ENCODE data around the gene CCDC69.
"Not testable (repeated sequence)": the region's sequence is repeated elsewhere in the genome, so short reads cannot be mapped to it uniquely, and the experiment has no call there.

The CCDC69 gene

GRCh38 chr5:151221574-151221973, 2.3 kb downstream of the CCDC69 start:
- DNase-seq, result no peak

DNA sequence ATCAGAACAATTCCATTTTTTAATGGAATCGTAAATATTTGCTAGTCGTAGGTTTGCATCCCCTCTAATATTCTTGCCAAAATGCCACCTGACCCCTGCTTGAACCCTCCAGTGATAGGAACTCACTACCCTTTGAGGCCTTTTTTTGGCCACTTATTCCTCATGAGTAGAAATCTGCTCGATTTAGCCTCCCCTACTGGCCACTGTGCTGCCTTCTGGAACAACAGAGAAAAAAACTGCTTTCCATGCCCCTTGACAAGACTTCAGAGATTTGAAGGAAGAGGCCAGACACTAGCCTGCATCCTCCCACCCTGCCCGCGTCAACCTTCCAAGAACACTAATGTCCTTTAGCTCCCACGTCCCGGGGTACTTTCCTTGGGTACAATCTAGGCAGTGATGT, 4.1 kb downstream of the CCDC69 start:
- DNase-seq, result no peak

GRCh38 chr5:151219138-151219537, 4.8 kb downstream of the CCDC69 start:
- DNase-seq, result no peak

GRCh38 chr5:151218177-151218576, 5.7 kb downstream of the CCDC69 start:
- no peak for DNase-seq

GRCh38 chr5:151216781-151217180, 7.1 kb downstream of the CCDC69 start:
- DNase-seq, result no peak

DNA sequence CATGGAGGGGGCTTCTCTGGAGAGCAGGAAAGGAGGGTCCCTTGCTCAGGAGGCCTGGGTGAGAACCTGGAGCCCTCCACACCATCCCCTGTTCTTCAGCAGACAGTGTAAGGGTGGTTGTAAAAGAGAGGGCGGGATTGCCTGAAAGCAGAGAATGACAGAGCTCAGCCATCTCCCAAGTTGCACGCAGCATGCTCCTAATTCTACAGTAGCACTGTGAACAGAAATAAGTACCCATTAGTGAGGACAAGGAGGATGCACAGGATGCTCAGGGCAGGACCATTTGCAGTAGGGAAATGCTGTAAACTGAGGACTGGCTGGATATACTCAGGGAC, 8.4 kb downstream of the CCDC69 start:
- DNase-seq, result no peak

GRCh38 chr5:151214614-151215545, 9.0 kb downstream of the CCDC69 start:
- DNase-seq, result no peak

GRCh38 chr5:151213803-151214613, 9.9 kb downstream of the CCDC69 start:
- DNase-seq, result no peak

GRCh38 chr5:151212406-151212798, 11.5 kb downstream of the CCDC69 start:
- DNase-seq, result no peak

GRCh38 chr5:151208481-151208914, 15.4 kb downstream of the CCDC69 start:
- DNase-seq, result no peak

DNA sequence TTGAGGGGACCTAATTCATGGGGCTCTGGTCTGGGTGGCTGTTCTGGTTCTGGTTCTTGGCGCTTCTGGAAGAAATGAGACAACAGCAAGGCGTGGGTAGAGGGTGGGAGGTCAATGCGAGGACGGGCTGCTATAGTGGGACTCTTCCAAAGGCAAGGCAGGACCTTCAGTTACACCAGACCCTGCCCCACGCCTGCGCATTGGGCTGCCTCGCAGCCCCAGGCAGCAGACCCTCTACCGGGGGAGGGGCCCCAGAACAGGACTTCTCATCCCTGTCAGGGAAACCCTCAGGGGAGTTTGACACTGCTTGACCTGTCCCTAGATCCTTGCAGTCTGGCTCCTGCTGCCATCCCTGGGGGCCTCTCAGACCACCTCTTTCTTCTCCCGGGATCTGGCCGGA, 18.5 kb downstream of the CCDC69 start:
- no peak for DNase-seq

GRCh38 chr5:151204051-151204450, 19.8 kb downstream of the CCDC69 start:
- DNase-seq, result no peak

- DNase-seq, result no peak
Measured at GRCh38 chr5:151202381-151203139, 21.3 kb downstream of the CCDC69 start.

GRCh38 chr5:151200913-151201595, 22.8 kb downstream of the CCDC69 start:
- DNase-seq, result no peak

DNA sequence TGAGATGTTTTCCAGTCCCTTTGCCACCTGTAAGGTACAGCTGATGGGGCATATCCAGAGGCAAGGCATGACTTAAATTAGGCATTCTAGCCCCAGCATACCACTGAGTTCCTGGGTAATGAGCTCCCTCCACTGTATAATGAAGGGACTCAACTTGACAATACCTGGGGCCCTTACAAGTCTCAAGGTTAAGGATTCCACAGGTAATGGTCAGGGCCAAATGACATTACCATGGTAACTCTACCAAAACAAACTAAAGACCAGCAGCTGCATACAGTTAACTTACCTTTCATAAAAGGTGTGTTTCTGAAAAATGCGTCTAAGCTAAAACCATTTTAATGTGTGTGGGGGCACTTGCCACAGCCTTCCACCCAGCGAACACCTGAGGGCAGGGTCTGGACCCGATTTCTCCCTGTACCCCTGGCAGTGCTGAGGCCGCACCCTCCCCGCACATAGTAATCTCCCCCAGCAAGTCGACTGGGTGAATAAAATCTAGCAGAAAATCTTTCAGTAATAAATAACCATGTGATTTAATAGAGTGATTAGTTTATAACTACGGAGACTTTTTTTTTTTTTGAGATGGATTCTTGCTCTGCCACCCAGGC, 24.2 kb downstream of the CCDC69 start:
- DNase-seq, result no peak

DNA sequence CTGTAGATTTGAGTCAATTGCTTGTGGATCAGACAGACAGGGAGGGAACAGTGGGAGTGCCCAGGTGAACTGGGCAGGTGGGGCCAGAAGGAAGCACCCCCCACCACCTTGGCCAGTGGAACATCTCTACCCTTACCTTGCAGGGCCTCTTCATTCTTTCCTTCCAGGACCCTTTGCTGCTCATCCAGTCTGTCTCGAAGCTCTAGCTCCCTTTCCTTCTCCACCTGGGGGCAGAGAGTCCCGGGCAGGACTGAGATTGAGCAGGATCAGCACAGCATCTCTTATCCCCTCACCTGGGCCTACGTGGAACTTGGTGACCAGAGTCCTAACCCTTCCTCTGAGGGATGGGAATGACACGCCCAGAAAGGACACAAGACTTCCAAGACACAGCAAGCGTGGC, 25.0 kb downstream of the CCDC69 start:
- no peak for DNase-seq

GRCh38 chr5:151197291-151197600, 26.6 kb downstream of the CCDC69 start:
- DNase-seq, result not testable (repeated sequence)

DNA sequence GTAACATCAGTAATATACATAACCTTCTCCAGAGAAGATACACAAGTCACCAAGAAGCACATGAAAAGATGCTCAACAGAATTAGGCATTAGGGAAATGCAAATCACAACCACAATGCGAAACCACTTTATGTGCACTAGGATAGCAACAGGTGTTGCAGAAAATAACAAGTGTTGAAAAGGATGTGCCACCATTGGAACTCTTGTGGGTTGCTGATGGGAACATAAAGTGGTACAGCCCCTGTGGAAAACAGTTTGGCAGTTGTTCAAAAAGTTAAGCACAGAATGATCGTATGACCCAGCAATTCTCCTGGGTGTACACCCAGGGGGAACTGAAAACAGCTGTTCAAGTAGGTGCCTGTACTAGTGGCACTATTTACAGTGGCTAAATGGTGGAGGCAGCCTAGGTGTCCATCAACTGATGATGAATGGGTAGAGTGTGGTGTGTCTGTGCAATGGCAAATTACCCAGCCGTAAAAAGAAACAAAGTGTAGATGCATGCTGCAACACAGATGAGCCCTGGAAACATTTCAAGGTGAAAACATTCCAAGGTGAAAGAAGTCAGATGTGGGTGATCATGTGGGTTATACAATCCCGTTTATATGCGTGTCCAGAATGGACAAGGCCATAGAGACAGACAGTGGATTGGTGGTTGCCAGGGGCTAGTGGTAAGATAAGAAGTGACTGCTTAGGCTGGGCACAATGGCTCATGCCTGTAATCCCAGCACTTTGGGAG, 27.2 kb downstream of the CCDC69 start:
- no peak for DNase-seq

- no peak for DNase-seq
Measured at GRCh38 chr5:151195622-151196021, 28.3 kb downstream of the CCDC69 start.

DNA sequence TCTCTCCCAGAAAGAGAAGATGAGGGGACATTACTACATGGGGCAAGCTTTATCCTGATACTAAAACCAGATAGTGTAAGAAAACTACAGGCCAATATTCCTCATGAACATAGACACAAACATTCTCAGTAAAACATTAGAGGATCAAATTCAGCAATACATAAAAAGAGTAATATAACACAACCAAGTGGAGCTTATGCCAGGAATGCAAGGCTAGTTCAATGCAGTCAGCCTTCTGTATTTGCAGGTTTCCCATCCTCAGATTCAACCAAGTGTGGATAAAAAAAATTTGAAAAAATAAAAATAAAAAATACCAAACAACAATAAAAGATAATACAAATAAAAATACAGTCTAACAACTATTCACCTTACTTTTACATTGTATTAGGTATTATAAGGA, 31.3 kb downstream of the CCDC69 start:
- DNase-seq, result no peak

DNA sequence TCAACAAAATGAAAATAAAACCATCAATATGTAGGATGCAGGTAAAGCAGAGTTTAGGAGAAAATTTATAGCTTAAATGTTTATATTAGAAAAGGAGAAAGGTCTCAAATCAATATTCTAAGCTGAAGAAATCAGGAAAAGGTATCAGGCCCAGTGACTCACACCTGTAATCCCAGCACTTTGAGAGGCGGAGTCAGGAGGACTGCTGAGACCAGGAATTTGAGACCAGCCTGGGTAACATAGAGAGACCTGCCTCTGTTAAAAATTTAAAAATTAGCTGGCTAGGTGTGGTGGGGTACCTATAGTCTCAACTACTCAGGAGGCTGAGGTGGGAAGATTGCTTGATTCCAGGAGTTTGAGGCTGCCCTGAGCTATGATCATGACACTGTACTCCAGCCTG, 32.2 kb downstream of the CCDC69 start:
- no peak for DNase-seq

DNA sequence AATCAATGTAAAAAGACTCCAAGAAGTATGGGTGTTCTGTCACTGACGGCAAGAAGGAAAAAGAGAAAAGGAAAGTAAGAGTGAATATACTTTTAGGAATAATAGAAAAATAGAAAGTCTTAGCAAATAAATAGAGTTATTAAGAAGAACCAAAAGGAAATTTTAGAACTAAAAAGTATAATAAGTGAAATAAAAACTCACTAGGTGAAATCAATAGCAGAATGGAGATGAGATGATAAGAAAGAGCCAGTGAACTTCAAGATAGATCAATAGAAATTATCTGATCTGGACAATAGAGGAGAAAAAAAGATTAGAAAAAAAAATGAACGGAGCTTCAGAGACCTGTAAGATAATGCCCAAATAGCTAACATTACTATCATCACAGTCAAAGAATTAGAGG, 34.7 kb downstream of the CCDC69 start:
- DNase-seq, result no peak
